IMR-90 (cell line): ENCODE measurements around the gene IFIT1. TPM values are rescaled to one million over a fixed set of nuclear protein-coding genes. Genes with fewer than 3 reads are reported as not detected.

ENCODE experiments used
- ATAC-seq: fragments of 200-7000 bp; cut with Tn5 transposase; 2 replicates; pipeline ENCODE4 v1.9.1; 2020; ENCODE audit warnings: low read depth, mild to moderate bottlenecking, moderate library complexity
- BruUV-seq: library from RNA; stranded (reverse); fragments of 400-500 nt; replicated peaks from 2 replicates; lab custom pipeline; 2021; lab: Mats Ljungman, UMichigan
- CTCF ChIA-PET: fragments of 300-600 bp; formaldehyde crosslinking; extraction: SDS; loops from one replicate; lab custom pipeline; 2021; ENCODE audit warnings: antibody characterized with exemption; lab: Yijun Ruan, JAX
- POLR2A ChIA-PET: fragments of 300-600 bp; sonication (Branson Sonifier 250); formaldehyde crosslinking; loops from one replicate; lab custom pipeline; 2022; ENCODE audit warnings: antibody characterized with exemption; ENCODE audit not compliant: unreplicated experiment; lab: Charles Lee
- DNase-seq: peaks from one replicate; pipeline ENCODE4 v3.0.0; 2013
- H2AFZ ChIP-seq: replicated peaks from 2 replicates; pipeline ENCODE3; 2013; ENCODE audit warnings: low read length, mild to moderate bottlenecking; ENCODE audit not compliant: poor library complexity
- H2AK5ac ChIP-seq: 2 replicates; pipeline ENCODE4 v1.6.1; 2013; ENCODE audit warnings: low read depth, low read length, inconsistent platforms
- H2AK9ac ChIP-seq: replicated peaks from 2 replicates; pipeline ENCODE3; 2013; ENCODE audit warnings: mild to moderate bottlenecking, low read depth, low read length, moderate library complexity; ENCODE audit not compliant: poor library complexity
- H2BK120ac ChIP-seq: 2 replicates; pipeline ENCODE4 v1.6.1; 2013; ENCODE audit warnings: low read depth, low read length, inconsistent platforms
- H2BK15ac ChIP-seq: 3 replicates; pipeline ENCODE4 v1.6.1; 2013; ENCODE audit warnings: low read depth, low read length, inconsistent platforms
- H2BK20ac ChIP-seq: 2 replicates; pipeline ENCODE4 v1.6.1; 2013; ENCODE audit warnings: low read depth, mild to moderate bottlenecking, inconsistent platforms, low read length, moderate library complexity
- H2BK5ac ChIP-seq: 2 replicates; pipeline ENCODE4 v1.6.1; 2013; ENCODE audit warnings: mild to moderate bottlenecking, low read depth, low read length, inconsistent platforms; ENCODE audit not compliant: poor library complexity, severe bottlenecking
- H3K14ac ChIP-seq: replicated peaks from 2 replicates; pipeline ENCODE4 v1.6.1; 2013; ENCODE audit warnings: low read depth, low read length, inconsistent platforms
- H3K18ac ChIP-seq: 2 replicates; pipeline ENCODE4 v1.6.1; 2013; ENCODE audit warnings: low read depth, low read length, control low read depth
- H3K23ac ChIP-seq: 2 replicates; pipeline ENCODE4 v1.6.1; 2013; ENCODE audit warnings: low read depth, low read length, inconsistent platforms
- H3K27ac ChIP-seq: 2 replicates; pipeline ENCODE4 v1.5.1; 2013; ENCODE audit warnings: mild to moderate bottlenecking, control low read depth, low read length; ENCODE audit not compliant: insufficient read depth
- H3K27me3 ChIP-seq: 2 replicates; pipeline ENCODE4 v1.6.1; 2013; ENCODE audit warnings: low read length; ENCODE audit not compliant: control insufficient read depth, insufficient read depth
- H3K36me3 ChIP-seq: 2 replicates; pipeline ENCODE4 v1.6.1; 2013; ENCODE audit warnings: low read length, mixed read lengths; ENCODE audit not compliant: control insufficient read depth, insufficient read depth
- H3K4ac ChIP-seq: 2 replicates; pipeline ENCODE4 v1.6.1; 2013; ENCODE audit warnings: low read depth, low read length, inconsistent platforms
- H3K4me1 ChIP-seq: 2 replicates; pipeline ENCODE4 v1.6.1; 2013; ENCODE audit warnings: low read length, mixed read lengths; ENCODE audit not compliant: control insufficient read depth, insufficient read depth
- H3K4me2 ChIP-seq: 2 replicates; pipeline ENCODE4 v1.6.1; 2013; ENCODE audit warnings: low read depth, mild to moderate bottlenecking, control low read depth, low read length, moderate library complexity
- H3K4me3 ChIP-seq: 2 replicates; pipeline ENCODE4 v1.5.1; 2013; ENCODE audit warnings: low read depth, mild to moderate bottlenecking, control low read depth, low read length, moderate library complexity; ENCODE audit not compliant: insufficient read depth
- H3K56ac ChIP-seq: 2 replicates; pipeline ENCODE4 v1.6.1; 2013; ENCODE audit warnings: low read length, inconsistent platforms; ENCODE audit not compliant: insufficient read depth; ENCODE audit errors: extremely low read depth
- H3K79me1 ChIP-seq, 2 experiments: 2 replicates each; pipeline ENCODE4 v1.6.1; 2013; ENCODE audit warnings: low read length in 2 of 2, inconsistent platforms in 1 of 2, low read depth in 1 of 2
- H3K9ac ChIP-seq: 2 replicates; pipeline ENCODE4 v1.6.1; 2013; ENCODE audit warnings: low read depth, low read length, control low read depth
- H3K9me1 ChIP-seq: 2 replicates; pipeline ENCODE4 v1.6.1; 2013; ENCODE audit warnings: low read length, inconsistent platforms; ENCODE audit not compliant: insufficient read depth
- H3K9me3 ChIP-seq: 2 replicates; pipeline ENCODE4 v1.6.1; 2013; ENCODE audit warnings: low read length; ENCODE audit not compliant: control insufficient read depth, insufficient read depth
- H4K20me1 ChIP-seq: 2 replicates; pipeline ENCODE4 v1.6.1; 2013; ENCODE audit warnings: low read length, inconsistent platforms; ENCODE audit not compliant: insufficient read depth
- H4K5ac ChIP-seq: 2 replicates; pipeline ENCODE4 v1.6.1; 2013; ENCODE audit warnings: mild to moderate bottlenecking, low read depth, low read length, control low read depth
- H4K8ac ChIP-seq, 2 experiments: 2 replicates each; pipeline ENCODE4 v1.6.1; 2013; ENCODE audit warnings: low read depth in 2 of 2, low read length in 2 of 2, control low read depth in 1 of 2, inconsistent platforms in 1 of 2
- H4K91ac ChIP-seq: 2 replicates; pipeline ENCODE4 v1.6.1; 2013; ENCODE audit warnings: low read depth, low read length, inconsistent platforms; ENCODE audit not compliant: insufficient read depth
- FOS ChIP-seq: fragments of 150-350 bp; IDR thresholded peaks from 2 replicates; pipeline ENCODE4 v1.6.1; 2016; ENCODE audit warnings: low read depth, low read length
- MAFK ChIP-seq: IDR thresholded peaks from 2 replicates; pipeline ENCODE4 v1.6.1; 2012; ENCODE audit warnings: low read depth, low read length, improper control_type of control experiment
- MXI1 ChIP-seq: IDR thresholded peaks from 2 replicates; pipeline ENCODE4 v1.6.1; 2012; ENCODE audit warnings: low read depth, mild to moderate bottlenecking, low read length, moderate library complexity, borderline replicate concordance
- RCOR1 ChIP-seq: IDR thresholded peaks from 2 replicates; pipeline ENCODE4 v1.6.1; 2012; ENCODE audit warnings: mild to moderate bottlenecking, low read length, improper control_type of control experiment; ENCODE audit not compliant: insufficient replicate concordance
- RFX5 ChIP-seq: IDR thresholded peaks from 2 replicates; pipeline ENCODE4 v1.8.0; 2012; ENCODE audit warnings: low read depth, mild to moderate bottlenecking, low read length, moderate library complexity
- WGBS, 2 experiments: methylation state at CpG; one replicate each; pipeline versions ENCODE4 v1.1.5 to v1.1.7; 2013; ENCODE audit warnings: missing lambda C conversion rate in 2 of 2; ENCODE audit not compliant: insufficient read length in 1 of 2; ENCODE audit errors: extremely low coverage in 2 of 2; 5-methylcytosine and 5-hydroxymethylcytosine counted together
- dilution Hi-C: fragments of 300-500 bp; cut with HindIII; formaldehyde crosslinking; loops from one replicate; pipeline ENCODE4 v1.14.3; 2018; ENCODE audit warnings: low sequenced_read_pairs; ENCODE audit not compliant: unreplicated experiment
- in situ Hi-C: fragments of 300-500 bp; cut with MboI; formaldehyde crosslinking; loops from 3 replicates; pipeline ENCODE4 v1.14.3; 2019; ENCODE audit warnings: low sequenced_read_pairs, inconsistent platforms, mixed read lengths
- intact Hi-C: fragments of 100-400 bp; cut with micrococcal nuclease; formaldehyde crosslinking; loops from 2 replicates; pipeline ENCODE4 v1.10.0; 2022
- polyA plus RNA-seq, 3 experiments: library from polyadenylated mRNA; depleted of rRNA; stranded (reverse); fragments of >200 nt; gene quantifications; 2 replicates each; pipeline ENCODE4 v1.2.3, GENCODE V29; 2012; ENCODE audit warnings: low replicate concordance in 1 of 3
- total RNA-seq: library from RNA; depleted of rRNA; stranded (reverse); fragments of >200 nt; gene quantifications from 2 replicates; pipeline ENCODE4 v1.2.3, GENCODE V29; 2012

IFIT1 gene
- total and polyA plus RNA-seq, 2 of the 4 experiments (the other 2 are of a cell fraction): 6.1 to 6.8 TPM

GRCh38 chr10:89414879-89415821 is 22.7 kb downstream of the IFIT1 start (continued):
- TF ChIP-seq RFX5: no peak
- no peak for TF ChIP-seq MAFK
- TF ChIP-seq FOS: no peak
- peak; percentile 58; the same call in 1 of the 2 replicates for TF ChIP-seq MXI1

- Histone ChIP-seq H3K79me1 (peaks cover 17 to 42% of the 10 kb centered on the region in 2 experiments), H3K9me1 (0 out of 2 replicates have a peak, but pooled peaks cover 6% of the 10 kb centered on the region), H2AK9ac (no peak overlapping the region), H4K5ac (no peak overlapping the region), H2BK20ac (no peak overlapping the region), H4K20me1 (no peaks in the 10 kb centered on the region), H3K14ac (no peak overlapping the region), H3K9ac (no peak overlapping the region), H2BK120ac (no peak overlapping the region), H3K4me3 (no peak overlapping the region), H3K4me1 (peaks cover 4% of the 10 kb centered on the region), H3K27me3 (no peaks in the 10 kb centered on the region), H3K27ac (no peak overlapping the region), H3K23ac (peak overlapping the region; percentile 75), H3K36me3 (peaks cover 4% of the 10 kb centered on the region), H4K91ac (no peak overlapping the region), H2BK5ac (no peak overlapping the region), H2BK15ac (0 out of 3 replicates have a peak overlapping the region, but pooled peaks have one; percentile 5), H3K4me2 (no peak overlapping the region), H3K9me3 (no peaks in the 10 kb centered on the region), H3K4ac (peak overlapping the region; percentile 9; the same call in 1 of the 2 replicates), H2AFZ (no peak overlapping the region), H3K56ac (no peak overlapping the region), H4K8ac (no peak overlapping the region; a peak in 1 of 4 replicates), H3K18ac (no peak overlapping the region), H2AK5ac (no peak overlapping the region)
- no CpG with 5 or more reads among the region's 1 CpG for WGBS, 2 experiments
- TF ChIP-seq RCOR1: no peak
- DNase-seq: no peak
- in situ Hi-C loops (no loop called here), dilution Hi-C loops (no loop called here), intact Hi-C loops (no loop called here)
- POLR2A ChIA-PET: no interaction called here
- CTCF ChIA-PET: interaction anchor here (0.6 to 0.7 kb wide), 2 partner anchors 124 to 529 kb away, joined by 4 read pairs; no protein-coding TSS in a partner anchor
- BruUV-seq: no TSS peak
- no peak for ATAC-seq
Observed at GRCh38 chr10:89416465-89416864, 24.0 kb downstream of the IFIT1 start.
